MCF 10A (cell line): ENCODE measurements around the gene CTRL. TPM values are rescaled to one million over a fixed set of nuclear protein-coding genes. Genes with fewer than 3 reads are reported as not detected.
"Not testable (repeated sequence)": the region's sequence is repeated elsewhere in the genome, so short reads cannot be mapped to it uniquely, and the experiment has no call there.

Source experiments
- BruUV-seq: library from RNA; stranded (reverse); fragments of 400-500 nt; replicated peaks from 2 replicates; lab custom pipeline; 2021; lab: Mats Ljungman, UMichigan
- CTCF ChIA-PET: fragments of 300-600 bp; sonication (Branson Sonifier 250); formaldehyde crosslinking; extraction: SDS; loops from one replicate; lab custom pipeline; 2021; ENCODE audit warnings: antibody characterized with exemption, inconsistent platforms; lab: Yijun Ruan, JAX
- POLR2A ChIA-PET: fragments of 300-600, 350-650 bp; sonication (Branson Sonifier 250); formaldehyde crosslinking; extraction: SDS; loops from one replicate; lab custom pipeline; 2020; ENCODE audit warnings: antibody characterized with exemption, inconsistent platforms; lab: Yijun Ruan, JAX
- DNase-seq: peaks from one replicate; pipeline ENCODE4 v3.0.0-alpha.2; 2018; ENCODE audit not compliant: unreplicated experiment
- H3K27ac Mint-ChIP-seq: one replicate; pipeline ENCODE4 v1.8.0; 2022; ENCODE audit warnings: mild to moderate bottlenecking, low read depth, mixed read lengths; ENCODE audit not compliant: unreplicated experiment
- H3K27me3 Mint-ChIP-seq: one replicate; pipeline ENCODE4 v1.8.0; 2022; ENCODE audit warnings: mixed read lengths; ENCODE audit not compliant: insufficient read depth, unreplicated experiment
- H3K36me3 Mint-ChIP-seq: one replicate; pipeline ENCODE4 v1.8.0; 2022; ENCODE audit warnings: mild to moderate bottlenecking, moderate library complexity, mixed read lengths; ENCODE audit not compliant: insufficient read depth, unreplicated experiment
- H3K4me1 Mint-ChIP-seq: one replicate; pipeline ENCODE4 v1.8.0; 2022; ENCODE audit warnings: mixed read lengths; ENCODE audit not compliant: insufficient read depth, unreplicated experiment
- H3K4me3 Mint-ChIP-seq: one replicate; pipeline ENCODE4 v1.8.0; 2022; ENCODE audit warnings: mild to moderate bottlenecking, moderate library complexity, mixed read lengths; ENCODE audit not compliant: unreplicated experiment
- H3K9me3 Mint-ChIP-seq: one replicate; pipeline ENCODE4 v1.8.0; 2022; ENCODE audit warnings: mixed read lengths; ENCODE audit not compliant: unreplicated experiment
- CTCF ChIP-seq: fragments of 200-600 bp; IDR thresholded peaks from one replicate; pipeline ENCODE4 v1.8.0; 2022; ENCODE audit warnings: antibody characterized with exemption, mild to moderate bottlenecking; ENCODE audit not compliant: unreplicated experiment
- intact Hi-C: fragments of 100-400 bp; cut with micrococcal nuclease; formaldehyde crosslinking; loops from 2 replicates; pipeline ENCODE4 v1.14.1; 2022
- total RNA-seq: library from RNA; stranded (reverse); gene quantifications from 2 replicates; pipeline ENCODE4 v1.2.3, GENCODE V29; 2022

Gene CTRL
- total RNA-seq, 1 experiment from 2014 or later: 1.6 TPM

- CTCF ChIA-PET: no interaction called here
- H3K27me3 Mint-ChIP-seq: no peaks in the 10 kb centered on the region
Measured at GRCh38 chr16:67977005-67977404, 45.3 kb upstream of the CTRL start.

GRCh38 chr16:67976205-67976604 lies 44.5 kb upstream of the CTRL start:
- DNase-seq: no peak
- no peaks in the 10 kb centered on the region for H3K9me3 Mint-ChIP-seq
- ChIA-PET CTCF (no interaction called here), POLR2A (interaction anchor here (0.6 kb wide), 1 partner anchor 70 kb away, joined by 3 read pairs; no protein-coding TSS in a partner anchor)
- intact Hi-C loops: no loop called here
- no TSS peak for BruUV-seq
- no peaks in the 10 kb centered on the region for H3K36me3 Mint-ChIP-seq
- no peak overlapping the region for H3K27ac Mint-ChIP-seq
- no peak overlapping the region for H3K4me3 Mint-ChIP-seq
- no peak for TF ChIP-seq CTCF
- H3K4me1 Mint-ChIP-seq: no peaks in the 10 kb centered on the region
- no peaks in the 10 kb centered on the region for H3K27me3 Mint-ChIP-seq

More at GRCh38 chr16:67977005-67977404, 45.3 kb upstream of the CTRL start:
- Mint-ChIP-seq H3K36me3 (no peaks in the 10 kb centered on the region), H3K27ac (no peak overlapping the region), H3K4me3 (no peak overlapping the region), H3K4me1 (no peaks in the 10 kb centered on the region), H3K9me3 (no peaks in the 10 kb centered on the region)
- intact Hi-C loops: no loop called here
- BruUV-seq: no TSS peak
- no peak for TF ChIP-seq CTCF
- POLR2A ChIA-PET: no interaction called here
- DNase-seq: no peak

GRCh38 chr16:67975321-67976105 lies 43.9 kb upstream of the CTRL start:
- H3K36me3 Mint-ChIP-seq: no peaks in the 10 kb centered on the region
- no peaks in the 10 kb centered on the region for H3K9me3 Mint-ChIP-seq
- DNase-seq: no peak
- no TSS peak for BruUV-seq
- H3K27me3 Mint-ChIP-seq: no peaks in the 10 kb centered on the region
- intact Hi-C loops: no loop called here
- CTCF ChIA-PET: interaction anchor here (0.6 kb wide), 1 partner anchor 17 kb away, joined by 3 read pairs; no protein-coding TSS in a partner anchor
- no peak overlapping the region for H3K27ac Mint-ChIP-seq
- no peak for TF ChIP-seq CTCF
- H3K4me1 Mint-ChIP-seq: no peaks in the 10 kb centered on the region
- H3K4me3 Mint-ChIP-seq: no peak overlapping the region
- POLR2A ChIA-PET: interaction anchor here (1.1 kb wide), 1 partner anchor 9 kb away, joined by 5 read pairs; no protein-coding TSS in a partner anchor

GRCh38 chr16:67972285-67972684 lies 40.6 kb upstream of the CTRL start:
- H3K27ac Mint-ChIP-seq, H3K27me3 Mint-ChIP-seq, H3K9me3 Mint-ChIP-seq, intact Hi-C loops, H3K4me1 Mint-ChIP-seq, DNase-seq, H3K4me3 Mint-ChIP-seq, H3K36me3 Mint-ChIP-seq, BruUV-seq: not testable (repeated sequence)
- CTCF ChIA-PET: interaction anchor here (0.6 kb wide), 1 partner anchor 100 kb away, joined by 3 read pairs; no protein-coding TSS in a partner anchor
- POLR2A ChIA-PET: interaction anchor here (0.7 kb wide), 1 partner anchor 13 kb away, joined by 3 read pairs; no protein-coding TSS in a partner anchor
